HG03066 (cell line): Measurements from ENCODE around the gene PRDM10.

Source experiments
- ATAC-seq: cut with Tn5 transposase; IDR thresholded peaks from one replicate; pipeline ENCODE4 v1.9.1; 2021; ENCODE audit warnings: low read depth; ENCODE audit not compliant: unreplicated experiment

PRDM10 gene

DNA sequence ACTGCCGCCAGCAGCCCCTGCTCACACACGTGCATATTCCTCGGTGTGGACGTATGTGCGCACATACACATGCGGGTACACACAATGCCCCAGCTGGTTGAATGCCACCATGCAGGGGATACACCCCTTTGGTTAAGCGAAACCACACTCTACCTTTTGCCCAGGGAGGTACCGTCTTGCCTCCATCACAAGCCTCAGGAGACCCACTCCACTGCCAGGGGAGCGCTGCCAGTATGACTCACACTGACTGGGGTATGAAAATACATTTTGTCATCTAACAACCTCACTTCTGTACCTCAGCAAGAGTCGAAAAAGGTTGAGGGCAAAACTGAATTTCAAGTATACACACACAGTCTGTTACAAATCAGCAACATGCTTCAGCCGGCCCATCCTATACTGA lies 147.5 kb downstream of the PRDM10 start:
- no peak for ATAC-seq

DNA sequence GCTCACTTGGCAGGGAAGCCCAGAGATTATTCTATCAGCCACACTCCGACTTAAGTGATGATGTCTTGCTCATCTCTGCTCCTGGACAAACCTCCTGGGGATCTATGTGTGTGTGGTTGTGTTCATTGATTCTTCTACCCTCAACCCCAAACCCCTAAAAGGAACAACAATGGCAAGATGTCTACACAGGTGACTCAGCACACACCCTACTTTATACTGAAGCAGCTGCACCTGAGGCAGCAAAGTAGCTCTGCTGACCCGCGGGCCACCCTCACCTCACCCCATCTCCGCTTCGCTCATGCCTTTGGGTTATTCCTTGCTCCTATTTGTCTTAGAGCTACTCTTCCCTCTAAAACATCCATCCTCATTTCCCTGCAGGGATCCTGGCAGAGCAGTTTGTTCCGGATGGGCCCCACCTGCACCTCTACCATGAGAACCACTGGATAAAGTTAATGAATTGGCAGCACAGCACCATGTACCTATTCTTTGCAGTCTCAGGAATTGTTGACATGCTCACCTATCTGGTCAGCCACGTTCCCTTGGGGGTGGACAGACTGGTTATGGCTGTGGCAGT lies 148.3 kb downstream of the PRDM10 start:
- no peak for ATAC-seq

DNA sequence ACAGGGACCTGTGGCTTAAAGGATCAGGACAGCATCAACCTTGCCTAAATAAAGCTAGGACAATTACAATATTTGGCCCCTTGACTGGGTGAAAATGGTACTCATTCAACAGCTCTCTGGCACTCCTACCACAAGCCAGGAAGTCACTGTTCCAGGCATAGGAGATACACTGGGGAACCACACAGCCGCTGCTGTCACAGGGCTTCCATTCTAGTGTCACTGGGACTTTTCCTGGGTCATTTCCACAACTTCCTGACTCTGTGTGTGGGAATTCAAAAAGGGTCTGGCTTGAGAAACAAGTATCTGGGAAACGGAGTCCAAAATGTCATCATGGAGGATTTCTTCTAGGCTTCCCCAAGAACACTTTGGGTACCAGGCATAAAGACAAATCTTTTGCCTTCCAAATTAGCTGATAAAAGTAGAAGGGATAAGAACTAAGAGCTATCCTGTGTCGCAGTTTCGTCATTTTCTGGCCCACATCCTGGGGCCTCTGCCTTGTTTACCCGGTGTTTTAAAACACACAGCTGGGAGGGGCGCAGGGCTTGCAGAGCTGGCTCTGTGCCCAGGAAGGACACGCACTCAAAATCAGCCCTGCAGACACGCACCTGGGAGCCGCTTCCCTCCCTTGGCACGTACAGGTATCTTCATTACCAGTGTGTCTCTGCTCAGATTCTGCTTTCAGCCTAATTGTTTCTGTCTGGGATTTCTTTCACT lies 149.0 kb downstream of the PRDM10 start:
- ATAC-seq = no peak

DNA sequence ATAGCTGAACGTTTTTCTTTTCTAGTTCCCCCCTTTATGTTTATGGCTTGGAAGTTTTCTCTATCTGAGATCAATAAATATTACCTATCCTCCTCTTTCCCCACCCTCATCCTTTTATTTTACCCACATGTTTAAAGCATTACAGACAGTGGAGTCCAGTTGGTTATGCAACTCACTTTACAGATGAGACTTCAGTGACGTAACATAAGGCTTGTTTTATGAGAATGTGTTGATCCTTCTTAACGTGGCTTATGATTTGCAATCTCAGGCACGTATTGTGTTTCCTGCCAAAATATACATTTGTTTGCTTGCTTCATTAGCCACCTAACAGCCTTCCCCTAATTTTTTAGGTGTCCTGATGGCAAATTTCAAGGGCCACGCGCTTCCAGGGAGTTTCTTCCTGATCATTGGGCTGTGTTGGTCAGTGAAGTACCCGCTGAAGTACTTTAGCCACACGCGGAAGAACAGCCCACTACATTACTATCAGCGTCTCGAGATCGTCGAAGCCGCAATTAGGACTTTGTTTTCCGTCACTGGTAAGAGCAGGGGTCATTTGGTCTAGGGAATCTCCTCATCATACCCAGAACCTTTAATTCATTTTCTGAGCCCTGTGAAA lies 150.4 kb downstream of the PRDM10 start:
- ATAC-seq = no peak
